H9 (cell line): ENCODE data around the gene SMAD6. TPM values are rescaled to one million over a fixed set of nuclear protein-coding genes. Genes with fewer than 3 reads are reported as not detected.

ENCODE experiments used
- DNase-seq: peaks from one replicate; pipeline ENCODE4 v3.0.0-alpha.2; 2017
- H2AFZ ChIP-seq: one replicate; pipeline ENCODE4 v1.6.1; 2013; ENCODE audit warnings: mild to moderate bottlenecking, low read length, control low read depth, moderate library complexity
- H2AK5ac ChIP-seq: 2 replicates; pipeline ENCODE4 v1.6.1; 2013; ENCODE audit warnings: low read length, control low read depth, mixed read lengths; ENCODE audit not compliant: insufficient read length
- H2BK120ac ChIP-seq: one replicate; pipeline ENCODE4 v1.6.1; 2013; ENCODE audit warnings: low read depth, mild to moderate bottlenecking, low read length, control low read depth, inconsistent platforms; ENCODE audit not compliant: poor library complexity, severe bottlenecking
- H2BK12ac ChIP-seq: 2 replicates; pipeline ENCODE4 v1.6.1; 2013; ENCODE audit warnings: low read length, control low read depth, mixed read lengths, low read depth; ENCODE audit not compliant: insufficient read length
- H2BK15ac ChIP-seq: 2 replicates; pipeline ENCODE4 v1.6.1; 2013; ENCODE audit warnings: low read depth, low read length, control low read depth
- H2BK20ac ChIP-seq: one replicate; pipeline ENCODE4 v1.6.1; 2013; ENCODE audit warnings: low read depth, mild to moderate bottlenecking, low read length, control low read depth, inconsistent platforms; ENCODE audit not compliant: poor library complexity, severe bottlenecking
- H2BK5ac ChIP-seq: 2 replicates; pipeline ENCODE4 v1.6.1; 2013; ENCODE audit warnings: low read length, control low read depth, mixed read lengths; ENCODE audit not compliant: insufficient read length
- H3K14ac ChIP-seq: 2 replicates; pipeline ENCODE4 v1.6.1; 2013; ENCODE audit warnings: low read length, control low read depth; ENCODE audit not compliant: insufficient read depth
- H3K18ac ChIP-seq: 2 replicates; pipeline ENCODE4 v1.6.1; 2013; ENCODE audit warnings: low read depth, mild to moderate bottlenecking, mixed read lengths, low read length, control low read depth; ENCODE audit not compliant: insufficient read length
- H3K23ac ChIP-seq: 2 replicates; pipeline ENCODE4 v1.6.1; 2013; ENCODE audit warnings: low read length, control low read depth, mixed read lengths, low read depth; ENCODE audit not compliant: insufficient read length
- H3K23me2 ChIP-seq: 2 replicates; pipeline ENCODE4 v1.6.1; 2013; ENCODE audit warnings: low read depth, mild to moderate bottlenecking, mixed read lengths, low read length, control low read depth; ENCODE audit not compliant: insufficient read length, poor library complexity, severe bottlenecking
- H3K27ac ChIP-seq: 2 replicates; pipeline ENCODE4 v1.5.1; 2013; ENCODE audit warnings: low read length, control low read depth, mixed read lengths, low read depth; ENCODE audit not compliant: insufficient read length
- H3K27me3 ChIP-seq: 2 replicates; pipeline ENCODE4 v1.6.1; 2013; ENCODE audit warnings: low read length, control low read depth, inconsistent platforms; ENCODE audit not compliant: insufficient read depth
- H3K4ac ChIP-seq: 2 replicates; pipeline ENCODE4 v1.6.1; 2013; ENCODE audit warnings: low read depth, mild to moderate bottlenecking, control low read depth, inconsistent platforms, low read length, moderate library complexity
- H3K4me1 ChIP-seq: 2 replicates; pipeline ENCODE4 v1.6.1; 2013; ENCODE audit warnings: low read length, control low read depth, inconsistent platforms; ENCODE audit not compliant: insufficient read depth
- H3K4me2 ChIP-seq: 2 replicates; pipeline ENCODE4 v1.6.1; 2013; ENCODE audit warnings: low read length, control low read depth, mixed read lengths; ENCODE audit not compliant: insufficient read length, insufficient read depth
- H3K56ac ChIP-seq: 2 replicates; pipeline ENCODE4 v1.6.1; 2013; ENCODE audit warnings: low read depth, mild to moderate bottlenecking, mixed read lengths, low read length, control low read depth; ENCODE audit not compliant: insufficient read length
- H3K79me1 ChIP-seq: 2 replicates; pipeline ENCODE4 v1.6.1; 2013; ENCODE audit warnings: low read depth, mild to moderate bottlenecking, moderate library complexity, low read length, control low read depth, inconsistent platforms; ENCODE audit not compliant: insufficient read depth, poor library complexity, severe bottlenecking
- H3K79me2 ChIP-seq: 2 replicates; pipeline ENCODE4 v1.6.1; 2013; ENCODE audit warnings: low read length, control low read depth, inconsistent platforms; ENCODE audit not compliant: insufficient read depth
- H3K9ac ChIP-seq: 2 replicates; pipeline ENCODE4 v1.6.1; 2013; ENCODE audit warnings: low read length, control low read depth, mixed read lengths; ENCODE audit not compliant: insufficient read length; ENCODE audit errors: extremely low read depth
- H3K9me3 ChIP-seq: one replicate; pipeline ENCODE4 v1.6.1; 2013; ENCODE audit warnings: low read depth, low read length, inconsistent platforms; ENCODE audit not compliant: control insufficient read depth
- H3T11ph ChIP-seq: one replicate; pipeline ENCODE4 v1.6.1; 2013; ENCODE audit warnings: mild to moderate bottlenecking, low read length, control low read depth, inconsistent platforms
- H4K20me1 ChIP-seq: one replicate; pipeline ENCODE4 v1.6.1; 2013; ENCODE audit not compliant: control insufficient read depth, insufficient read length, insufficient read depth
- H4K5ac ChIP-seq: 2 replicates; pipeline ENCODE4 v1.6.1; 2013; ENCODE audit warnings: low read depth, mild to moderate bottlenecking, mixed read lengths, low read length, control low read depth; ENCODE audit not compliant: insufficient read length
- H4K8ac ChIP-seq: replicated peaks from 2 replicates; pipeline ENCODE4 v1.6.1; 2013; ENCODE audit warnings: low read length, control low read depth, mixed read lengths, low read depth; ENCODE audit not compliant: insufficient read length
- H4K91ac ChIP-seq: 2 replicates; pipeline ENCODE4 v1.6.1; 2013; ENCODE audit warnings: low read depth, mild to moderate bottlenecking, moderate library complexity, mixed read lengths, low read length, control low read depth; ENCODE audit not compliant: insufficient read length
- H3K27ac Mint-ChIP-seq, 3 experiments: 2 replicates in 2 of 3; 3 replicates in 1 of 3; pipeline ENCODE4 v1.8.0; 2020 to 2021; ENCODE audit warnings: mixed read lengths in 3 of 3, mild to moderate bottlenecking in 1 of 3, moderate library complexity in 1 of 3
- H3K27me3 Mint-ChIP-seq: 2 replicates; pipeline ENCODE4 v1.8.0; 2021; ENCODE audit warnings: low read depth, mild to moderate bottlenecking, moderate library complexity, mixed read lengths
- H3K36me3 Mint-ChIP-seq, 3 experiments: 2 replicates in 2 of 3; 3 replicates in 1 of 3; pipeline ENCODE4 v1.8.0; 2020 to 2021; ENCODE audit warnings: low read depth in 3 of 3, mixed read lengths in 3 of 3; ENCODE audit not compliant: insufficient read depth in 1 of 3
- H3K4me1 Mint-ChIP-seq, 2 experiments: 2 replicates each; pipeline ENCODE4 v1.8.0; 2020; ENCODE audit warnings: mixed read lengths in 2 of 2
- H3K4me3 Mint-ChIP-seq, 2 experiments: 2 replicates in 1 of 2; 3 replicates in 1 of 2; pipeline ENCODE4 v1.8.0; 2020 to 2021; ENCODE audit warnings: mild to moderate bottlenecking in 2 of 2, mixed read lengths in 2 of 2, moderate library complexity in 1 of 2
- H3K9me3 Mint-ChIP-seq, 2 experiments: 2 replicates in 1 of 2; 3 replicates in 1 of 2; pipeline ENCODE4 v1.8.0; 2020; ENCODE audit warnings: mild to moderate bottlenecking in 2 of 2, mixed read lengths in 2 of 2, moderate library complexity in 1 of 2
- CTCF ChIP-seq: fragments of 200-600 bp; sonication (generic); conservative IDR thresholded peaks from 3 replicates; pipeline ENCODE4 v1.8.0; 2021; ENCODE audit warnings: antibody characterized with exemption, mild to moderate bottlenecking
- WGBS: extraction: QIAGEN DNeasy Blood & Tissue Kit; methylation state at CpG from one replicate; pipeline ENCODE4 v1.1.7; 2013; ENCODE audit warnings: missing lambda C conversion rate, low lambda C conversion rate, mixed read lengths; ENCODE audit not compliant: insufficient read length; ENCODE audit errors: extremely low coverage; 5-methylcytosine and 5-hydroxymethylcytosine counted together
- total RNA-seq: library from RNA; stranded (reverse); gene quantifications from 2 replicates; pipeline ENCODE4 v1.2.1, GENCODE V29; 2021

SMAD6 gene
- total RNA-seq, 1 experiment from 2014 or later, result 6.0 TPM

- Mint-ChIP-seq H3K4me1 (peaks cover 13 to 22% of the 10 kb centered on the region in 2 experiments), H3K36me3 (no peaks in the 10 kb centered on the region), H3K27ac (no peak overlapping the region; a peak in 1 of 7 replicates), H3K9me3 (no peaks in the 10 kb centered on the region; a peak in 1 of 5 replicates), H3K4me3 (no peak overlapping the region), H3K27me3 (peaks cover 6% of the 10 kb centered on the region)
- H3K14ac ChIP-seq, result no peak overlapping the region; the same call in 1 of the 2 replicates
- no peak overlapping the region for H2BK120ac ChIP-seq
- no peak overlapping the region for H2AFZ ChIP-seq
- H4K8ac ChIP-seq, result no peak overlapping the region
- no peaks in the 10 kb centered on the region for H3K79me2 ChIP-seq
- no peak overlapping the region for H4K91ac ChIP-seq
- H3K9me3 ChIP-seq, result no peaks in the 10 kb centered on the region
- no peak for TF ChIP-seq CTCF
- no peak overlapping the region for H4K5ac ChIP-seq
- no peak overlapping the region for H3K56ac ChIP-seq
- peaks cover 22% of the 10 kb centered on the region for H3K23me2 ChIP-seq
- no peaks in the 10 kb centered on the region for H4K20me1 ChIP-seq
- H3K18ac ChIP-seq, result no peak overlapping the region
- no peak overlapping the region for H3K9ac ChIP-seq
- no peak overlapping the region for H2BK5ac ChIP-seq
- WGBS, result no CpG with 5 or more reads among the region's 6 CpGs
- no peak overlapping the region for H3K27ac ChIP-seq
- no peak overlapping the region for H3K4me2 ChIP-seq
- no peak overlapping the region for H3K4ac ChIP-seq
- H2BK15ac ChIP-seq, result no peak overlapping the region
- no peak overlapping the region for H3T11ph ChIP-seq
- no peaks in the 10 kb centered on the region for H3K4me1 ChIP-seq
- peak; percentile 48 for DNase-seq
- peaks cover 1% of the 10 kb centered on the region for H3K27me3 ChIP-seq
- H3K79me1 ChIP-seq, result no peaks in the 10 kb centered on the region
- H2BK12ac ChIP-seq, result no peak overlapping the region
- H3K23ac ChIP-seq, result no peak overlapping the region
- no peak overlapping the region for H2AK5ac ChIP-seq
- no peak overlapping the region for H2BK20ac ChIP-seq
These were observed 3.1 kb upstream of the SMAD6 start for GRCh38 chr15:66698971-66699370.
